Right ventricle myocardium inferior (tissue), 1 donor: ENCODE measurements around the gene NOTO. TPM values are rescaled to one million over a fixed set of nuclear protein-coding genes. Genes with fewer than 3 reads are reported as not detected.

ENCODE experiments used
- total RNA-seq: library from RNA; stranded (reverse); fragmentation: NEBNext Ultra II Directional; extraction: Animal tissue kit (Norgen Biotek cat#: 25700); gene quantifications from one replicate; pipeline ENCODE4 v1.2.1, GENCODE V29; 2021
- donor health status: DM: no; HTN: yes; CAD: no; lungs with severe emphysema.

The NOTO gene
- total RNA-seq, 1 donor from 2014 or later: not detected

Other genes with a start within 250 kb of the NOTO start
- gene SFXN5, start 130.9 kb upstream of the NOTO start, total RNA-seq: 9.6 TPM
- 19.0 TPM for gene RAB11FIP5, start 89.6 kb upstream of the NOTO start, total RNA-seq
- 16.8 TPM for gene SMYD5, start 11.7 kb downstream of the NOTO start, total RNA-seq
- 88.3 TPM for gene PRADC1, start 30.7 kb downstream of the NOTO start, total RNA-seq
- gene CCT7, start 31.7 kb downstream of the NOTO start, total RNA-seq: 212 TPM
- gene FBXO41, start 81.9 kb downstream of the NOTO start, total RNA-seq: 0.87 TPM
- not detected for gene EGR4, start 91.0 kb downstream of the NOTO start, total RNA-seq
- 7.9 TPM for gene ALMS1, start 183.3 kb downstream of the NOTO start, total RNA-seq